A549 (cell line): Measurements from ENCODE around the gene C2orf69. TPM values are rescaled to one million over a fixed set of nuclear protein-coding genes. Genes with fewer than 3 reads are reported as not detected.

Source experiments
- ATAC-seq, 2 experiments: fragments of 200-7000 bp in 1 of 2; fragments of >200 bp in 1 of 2; cut with Nextera tagmentation in 1 of 2; cut with Tn5 transposase in 1 of 2; 3 replicates each; pipeline versions ENCODE4 v1.8.0 to v1.9.1; 2018 to 2020; ENCODE audit warnings: mild to moderate bottlenecking in 1 of 2, moderate library complexity in 1 of 2
- CTCF ChIA-PET: fragments of 300-600 bp; sonication (Branson Sonifier 250); formaldehyde crosslinking; extraction: SDS; loops from one replicate; lab custom pipeline; 2021; ENCODE audit warnings: antibody characterized with exemption, inconsistent platforms; lab: Yijun Ruan, JAX
- POLR2A ChIA-PET: fragments of 350-600 bp; formaldehyde crosslinking; extraction: SDS; loops from one replicate; lab custom pipeline; 2021; ENCODE audit warnings: antibody characterized with exemption, inconsistent platforms; lab: Yijun Ruan, JAX
- DNase-seq, 2 experiments: peaks; one replicate each; pipeline versions ENCODE4 v3.0.0 to v3.0.0-alpha.2; 2011 to 2016; ENCODE audit warnings: low read depth in 1 of 2, low spot score in 1 of 2
- FAIRE-seq: peaks from 2 replicates; lab custom pipeline; 2011; peaks lifted over from hg19 to GRCh38; lab: Jason Lieb, UNC
- H3K27ac ChIP-seq, 2 experiments: fragments of >200 bp; sonication (Bioruptor Twin); formaldehyde crosslinking; 3 replicates each; pipeline ENCODE4 v1.5.1; 2016 to 2017
- H3K4me1 ChIP-seq: fragments of >200 bp; sonication (Bioruptor Twin); formaldehyde crosslinking; 3 replicates; pipeline ENCODE4 v1.6.1; 2016
- H3K4me2 ChIP-seq: fragments of >200 bp; sonication (Bioruptor Twin); formaldehyde crosslinking; 3 replicates; pipeline ENCODE4 v1.6.1; 2016
- H3K4me3 ChIP-seq: fragments of >200 bp; sonication (Bioruptor Twin); formaldehyde crosslinking; 3 replicates; pipeline ENCODE4 v1.5.1; 2016
- H3K9me3 ChIP-seq: fragments of >200 bp; sonication (Bioruptor Twin); formaldehyde crosslinking; 3 replicates; pipeline ENCODE4 v1.6.1; 2016
- BHLHE40 ChIP-seq: IDR thresholded peaks from 2 replicates; pipeline ENCODE4 v1.6.1; 2012; ENCODE audit warnings: low read depth, low read length, inconsistent platforms
- CBX8 ChIP-seq: fragments of 200-600 bp; sonication (generic); IDR thresholded peaks from 2 replicates; pipeline ENCODE4 v1.6.1; 2016
- CHD2 ChIP-seq: fragments of 150-350 bp; IDR thresholded peaks from 2 replicates; pipeline ENCODE4 v1.6.1; 2014; ENCODE audit warnings: low read length; ENCODE audit not compliant: partially characterized antibody
- EHF ChIP-seq: fragments of 250-450 bp; sonication (Bioruptor Pico); IDR thresholded peaks from 2 replicates; pipeline ENCODE4 v1.5.0; 2020; ENCODE audit warnings: mild to moderate bottlenecking
- ESRRA ChIP-seq: fragments of 150-350 bp; IDR thresholded peaks from 2 replicates; pipeline ENCODE4 v1.6.1; 2014; ENCODE audit warnings: mild to moderate bottlenecking, low read length, borderline replicate concordance
- FOSB ChIP-seq: fragments of 250-450 bp; sonication (Bioruptor Pico); IDR thresholded peaks from 2 replicates; pipeline ENCODE4 v1.5.0; 2020; ENCODE audit warnings: mild to moderate bottlenecking, moderate library complexity
- FOSL2 ChIP-seq, 2 experiments: fragments of 450-650 bp in 1 of 2; fragments of >200 bp in 1 of 2; sonication (Bioruptor Twin) in 1 of 2; formaldehyde crosslinking; IDR thresholded peaks; 2 replicates each; pipeline versions ENCODE4 v1.5.0 to v1.6.1; 2016 to 2020; ENCODE audit warnings: mild to moderate bottlenecking in 1 of 2, moderate library complexity in 1 of 2
- HOXA7 ChIP-seq: fragments of 250-450 bp; sonication (Bioruptor Pico); IDR thresholded peaks from 2 replicates; pipeline ENCODE4 v1.5.0; 2020; ENCODE audit warnings: mild to moderate bottlenecking, moderate library complexity
- JUN ChIP-seq, 2 experiments: fragments of >200 bp; sonication (Bioruptor Twin); formaldehyde crosslinking; IDR thresholded peaks; 2 replicates in 1 of 2; 3 replicates in 1 of 2; pipeline ENCODE4 v1.6.1; 2016 to 2017
- MAZ ChIP-seq: fragments of 150-350 bp; IDR thresholded peaks from 2 replicates; pipeline ENCODE4 v1.6.1; 2014; ENCODE audit warnings: antibody characterized with exemption, low read depth, low read length, borderline replicate concordance
- MYC ChIP-seq: IDR thresholded peaks from 2 replicates; pipeline ENCODE4 v1.6.1; 2012; ENCODE audit warnings: mild to moderate bottlenecking, inconsistent platforms, low read length, improper control_type of control experiment, borderline replicate concordance
- POLR2A ChIP-seq: IDR thresholded peaks from 2 replicates; pipeline ENCODE4 v1.6.1; 2012; ENCODE audit warnings: mild to moderate bottlenecking, low read length
- POLR2AphosphoS2 ChIP-seq: conservative IDR thresholded peaks from 2 replicates; pipeline ENCODE4 v1.6.1; 2012; ENCODE audit warnings: low read length, improper control_type of control experiment, inconsistent platforms
- RAD21 ChIP-seq, 2 experiments: fragments of >200 bp in 1 of 2; sonication (Bioruptor Twin) in 1 of 2; formaldehyde crosslinking in 1 of 2; IDR thresholded peaks in 1 of 2; conservative IDR thresholded peaks in 1 of 2; 2 replicates in 1 of 2; 3 replicates in 1 of 2; pipeline ENCODE4 v1.6.1; 2012 to 2018; ENCODE audit warnings: inconsistent platforms in 1 of 2
- RNF2 ChIP-seq: fragments of 200-600 bp; sonication (generic); IDR thresholded peaks from 2 replicates; pipeline ENCODE4 v1.6.1; 2016; ENCODE audit warnings: low read depth, mild to moderate bottlenecking, antibody characterized with exemption, moderate library complexity, borderline replicate concordance
- SREBF2 ChIP-seq: fragments of 450-650 bp; IDR thresholded peaks from 2 replicates; pipeline ENCODE4 v1.6.1; 2014; ENCODE audit warnings: mild to moderate bottlenecking, moderate library complexity
- TP53 ChIP-seq: fragments of 250-450 bp; sonication (Bioruptor Pico); IDR thresholded peaks from 2 replicates; pipeline ENCODE4 v1.5.0; 2021; ENCODE audit warnings: mild to moderate bottlenecking, moderate library complexity
- ZC3H11A ChIP-seq: fragments of 450-650 bp; IDR thresholded peaks from 2 replicates; pipeline ENCODE4 v1.6.1; 2014; ENCODE audit warnings: antibody characterized with exemption, mild to moderate bottlenecking
- ZSCAN20 ChIP-seq: fragments of 250-450 bp; sonication (Bioruptor Pico); IDR thresholded peaks from 2 replicates; pipeline ENCODE4 v1.8.0; 2022; ENCODE audit warnings: mild to moderate bottlenecking, moderate library complexity
- WGBS: methylation state at CpG from one replicate; pipeline ENCODE4 v1.1.6; 2017; ENCODE audit errors: missing lambda C conversion rate; 5-methylcytosine and 5-hydroxymethylcytosine counted together
- polyA plus RNA-seq, 4 experiments: library from polyadenylated mRNA; depleted of rRNA in 3 of 4; stranded (reverse); fragments of >200 nt; fragmentation: RNase III in 1 of 4; extraction: RNeasy Plus Mini Kit Qiagen cat#74134 plus additional on column Dnase treatment in 1 of 4; gene quantifications; 2 replicates in 3 of 4; 3 replicates in 1 of 4; pipeline ENCODE4 v1.2.3, GENCODE V29; 2011 to 2017
- TF ChIP-seq, protein P1 (sequence below): IDR thresholded peaks from 2 replicates; pipeline ENCODE4 v1.6.1; 2012; ENCODE audit warnings: low read depth, borderline replicate concordance
- TF ChIP-seq, protein P2 (sequence below): fragments of >200 bp; sonication (Bioruptor Twin); formaldehyde crosslinking; IDR thresholded peaks from 3 replicates; pipeline ENCODE4 v1.5.1; 2016
- TF ChIP-seq, protein P3 (sequence below): fragments of >200 bp; sonication (Bioruptor Twin); formaldehyde crosslinking; IDR thresholded peaks from 3 replicates; pipeline ENCODE4 v1.6.1; 2016

C2orf69 gene
- polyA plus RNA-seq, 2 of the 4 experiments (the other 2 are of a cell fraction), result 9.3 to 9.9 TPM

DNA sequence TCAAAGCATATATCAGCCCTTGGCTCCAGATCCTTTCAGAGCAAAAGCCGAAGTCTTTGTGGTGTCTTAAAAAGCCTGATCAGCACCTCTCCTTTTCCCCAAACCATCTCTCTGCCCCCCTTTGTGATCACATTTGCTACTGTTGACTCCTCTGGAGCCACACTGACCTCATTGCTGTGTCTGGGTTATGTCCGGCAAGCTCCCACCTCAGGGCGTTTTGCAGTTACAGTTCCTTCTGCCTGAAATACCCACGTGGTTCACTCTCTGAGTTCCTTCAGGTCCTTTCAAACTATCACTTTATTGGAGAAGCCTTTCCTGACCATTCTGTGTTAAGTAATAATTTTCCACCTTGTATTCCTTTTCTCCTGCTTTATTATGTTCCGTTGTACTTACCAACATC, 11.8 kb downstream of the C2orf69 start (continued):
- TF ChIP-seq, protein P1, sequence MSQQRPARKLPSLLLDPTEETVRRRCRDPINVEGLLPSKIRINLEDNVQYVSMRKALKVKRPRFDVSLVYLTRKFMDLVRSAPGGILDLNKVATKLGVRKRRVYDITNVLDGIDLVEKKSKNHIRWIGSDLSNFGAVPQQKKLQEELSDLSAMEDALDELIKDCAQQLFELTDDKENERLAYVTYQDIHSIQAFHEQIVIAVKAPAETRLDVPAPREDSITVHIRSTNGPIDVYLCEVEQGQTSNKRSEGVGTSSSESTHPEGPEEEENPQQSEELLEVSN, result no peak
- TF ChIP-seq ZC3H11A (no peak), POLR2AphosphoS2 (no peak), EHF (CRISPR knock-in tag) (no peak)

DNA sequence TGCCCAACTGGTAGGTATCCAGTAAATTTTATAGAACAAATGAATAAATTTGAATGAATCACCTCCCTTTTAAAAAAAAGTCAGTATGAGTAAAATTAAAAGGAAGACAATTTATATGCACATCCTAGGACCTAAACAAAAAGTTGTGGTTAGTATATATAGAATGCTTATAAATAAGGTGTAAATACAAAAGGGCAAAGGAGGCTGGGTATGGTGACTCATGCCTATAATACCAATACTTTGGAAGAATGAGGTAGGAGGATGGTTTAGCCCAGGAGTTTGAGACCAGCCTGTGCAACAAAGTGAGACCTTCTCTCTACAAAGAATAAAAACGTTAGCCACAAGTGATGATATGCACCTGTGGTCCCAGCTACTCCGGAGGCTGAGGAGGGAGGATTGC, 12.8 kb downstream of the C2orf69 start:
- TF ChIP-seq JUN (IDR thresholded peaks at IDR 0.05), result no peak
- TF ChIP-seq TP53, result no peak
- TF ChIP-seq MYC, result no peak
- TF ChIP-seq, protein P2, sequence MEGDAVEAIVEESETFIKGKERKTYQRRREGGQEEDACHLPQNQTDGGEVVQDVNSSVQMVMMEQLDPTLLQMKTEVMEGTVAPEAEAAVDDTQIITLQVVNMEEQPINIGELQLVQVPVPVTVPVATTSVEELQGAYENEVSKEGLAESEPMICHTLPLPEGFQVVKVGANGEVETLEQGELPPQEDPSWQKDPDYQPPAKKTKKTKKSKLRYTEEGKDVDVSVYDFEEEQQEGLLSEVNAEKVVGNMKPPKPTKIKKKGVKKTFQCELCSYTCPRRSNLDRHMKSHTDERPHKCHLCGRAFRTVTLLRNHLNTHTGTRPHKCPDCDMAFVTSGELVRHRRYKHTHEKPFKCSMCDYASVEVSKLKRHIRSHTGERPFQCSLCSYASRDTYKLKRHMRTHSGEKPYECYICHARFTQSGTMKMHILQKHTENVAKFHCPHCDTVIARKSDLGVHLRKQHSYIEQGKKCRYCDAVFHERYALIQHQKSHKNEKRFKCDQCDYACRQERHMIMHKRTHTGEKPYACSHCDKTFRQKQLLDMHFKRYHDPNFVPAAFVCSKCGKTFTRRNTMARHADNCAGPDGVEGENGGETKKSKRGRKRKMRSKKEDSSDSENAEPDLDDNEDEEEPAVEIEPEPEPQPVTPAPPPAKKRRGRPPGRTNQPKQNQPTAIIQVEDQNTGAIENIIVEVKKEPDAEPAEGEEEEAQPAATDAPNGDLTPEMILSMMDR, result no peak
- TF ChIP-seq HOXA7 (CRISPR knock-in tag), result no peak
- TF ChIP-seq BHLHE40, result no peak
- TF ChIP-seq FOSL2 (IDR thresholded peaks at IDR 0.05), result no peak
- TF ChIP-seq FOSL2 (CRISPR knock-in tag; IDR thresholded peaks at IDR 0.05), result peak; percentile 37; the same call in 1 of the 2 replicates
- TF ChIP-seq, protein P3, sequence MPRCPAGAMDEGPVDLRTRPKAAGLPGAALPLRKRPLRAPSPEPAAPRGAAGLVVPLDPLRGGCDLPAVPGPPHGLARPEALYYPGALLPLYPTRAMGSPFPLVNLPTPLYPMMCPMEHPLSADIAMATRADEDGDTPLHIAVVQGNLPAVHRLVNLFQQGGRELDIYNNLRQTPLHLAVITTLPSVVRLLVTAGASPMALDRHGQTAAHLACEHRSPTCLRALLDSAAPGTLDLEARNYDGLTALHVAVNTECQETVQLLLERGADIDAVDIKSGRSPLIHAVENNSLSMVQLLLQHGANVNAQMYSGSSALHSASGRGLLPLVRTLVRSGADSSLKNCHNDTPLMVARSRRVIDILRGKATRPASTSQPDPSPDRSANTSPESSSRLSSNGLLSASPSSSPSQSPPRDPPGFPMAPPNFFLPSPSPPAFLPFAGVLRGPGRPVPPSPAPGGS, result no peak
- no peak for FAIRE-seq
- DNase-seq, result no peak
- peaks cover 19% of the 10 kb centered on the region; the same call in 2 of the 3 replicates for H3K4me1 ChIP-seq
- no peak overlapping the region for H3K27ac ChIP-seq
- ATAC-seq, result no peak; a peak in 1 of 6 replicates
- 52% methylated on average over 2 of the region's 2 CpGs for WGBS
- CTCF ChIA-PET, result interaction anchor here (1.4 kb wide), 1 partner anchor 17 kb away, joined by 6 read pairs; no protein-coding TSS in a partner anchor
- no peaks in the 10 kb centered on the region for H3K9me3 ChIP-seq
- no peak overlapping the region for H3K4me2 ChIP-seq
- POLR2A ChIA-PET, result no interaction called here
- H3K4me3 ChIP-seq, result no peak overlapping the region

DNA sequence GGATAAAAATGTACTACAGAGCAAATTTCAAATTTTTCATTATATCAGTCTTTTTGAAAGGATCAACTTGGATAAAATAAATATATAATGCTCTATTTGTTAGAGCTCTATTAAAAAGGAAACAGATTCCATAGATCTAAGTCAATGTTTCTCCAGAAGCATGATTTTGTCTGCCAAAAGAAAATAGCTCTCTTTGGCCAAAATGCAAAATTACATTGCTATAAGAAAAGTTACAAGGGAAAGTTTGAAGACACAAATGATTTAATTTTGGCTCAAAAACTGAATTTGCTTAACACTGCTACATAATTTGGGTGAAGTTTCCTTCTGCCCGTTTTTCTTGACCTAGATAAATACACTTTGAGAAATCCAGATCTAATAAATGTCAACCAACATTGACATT, 15.7 kb downstream of the C2orf69 start:
- H3K4me3 ChIP-seq, result no peak overlapping the region
- WGBS, result 77% methylated on average over 1 of the region's 1 CpG
- H3K27ac ChIP-seq, result no peak overlapping the region
- ChIA-PET CTCF (interaction anchor here (1.3 kb wide), 1 partner anchor 222 kb away, joined by 3 read pairs; no protein-coding TSS in a partner anchor), POLR2A (interaction anchor here (0.7 to 1.0 kb wide), 2 partner anchors 15 to 190 kb away, joined by 3 to 6 read pairs; no protein-coding TSS in a partner anchor)
- H3K4me2 ChIP-seq, result no peak overlapping the region
- TF ChIP-seq CBX8 (no peak), CHD2 (no peak), RNF2 (no peak), SREBF2 (no peak), POLR2A (no peak), ZSCAN20 (CRISPR knock-in tag) (no peak), HOXA7 (CRISPR knock-in tag) (no peak), MAZ (no peak), BHLHE40 (no peak), FOSB (no peak), RAD21 (conservative IDR thresholded peaks at IDR 0.05 in 1 of 2, IDR thresholded peaks at IDR 0.05 in 1 of 2) (no peak), ESRRA (no peak)
- TF ChIP-seq, protein P1, result no peak
- H3K9me3 ChIP-seq, result no peaks in the 10 kb centered on the region
- ATAC-seq, result no peak
- DNase-seq, result no peak
- H3K4me1 ChIP-seq, result peaks cover 19% of the 10 kb centered on the region; the same call in 2 of the 3 replicates
- no peak for FAIRE-seq
